Left forelimb (tissue), 1 donor: ENCODE measurements around the gene SNRNP70.

Experiments
- DNase-seq: peaks from one replicate; pipeline ENCODE4 v3.0.0-alpha.2; 2018; ENCODE audit warnings: low spot score

The SNRNP70 gene

GRCh38 chr19:49148784-49149651 lies 63.8 kb downstream of the SNRNP70 start:
- peak; percentile 95 for DNase-seq

GRCh38 chr19:49149652-49150105 lies 64.4 kb downstream of the SNRNP70 start:
- peak; percentile 91 for DNase-seq

GRCh38 chr19:49150106-49150943 lies 65.1 kb downstream of the SNRNP70 start:
- DNase-seq, result peak; percentile 94

GRCh38 chr19:49150944-49151243 lies 65.6 kb downstream of the SNRNP70 start:
- DNase-seq, result no peak

GRCh38 chr19:49151267-49152118 lies 66.2 kb downstream of the SNRNP70 start:
- peak; percentile 74 for DNase-seq

- no peak for DNase-seq
Observed at GRCh38 chr19:49152119-49152550, 66.9 kb downstream of the SNRNP70 start.

- DNase-seq, result no peak
Observed at GRCh38 chr19:49153167-49153809, 68.0 kb downstream of the SNRNP70 start.

- DNase-seq, result no peak
Observed at GRCh38 chr19:49154279-49154678, 69.0 kb downstream of the SNRNP70 start.

- peak; percentile 68 for DNase-seq
Observed at GRCh38 chr19:49155005-49155819, 70.0 kb downstream of the SNRNP70 start, which contains the start of gene HRC. HRC (minus strand) TSS chr19:49155396; CDS start chr19:49155237, 159 bp downstream.

GRCh38 chr19:49155820-49156346 lies 70.6 kb downstream of the SNRNP70 start:
- DNase-seq, result no peak

- DNase-seq, result peak; percentile 92
Observed at GRCh38 chr19:49157445-49158224, 72.4 kb downstream of the SNRNP70 start, which contains the start of gene TRPM4. TRPM4 (plus strand) TSS chr19:49157792; CDS start chr19:49157867, 75 bp downstream.
